Heart right ventricle (tissue), 16 donors: ENCODE measurements around the gene HYLS1. TPM values are rescaled to one million over a fixed set of nuclear protein-coding genes. Genes with fewer than 3 reads are reported as not detected.
A peak's percentile ranks its signal among the peaks of the same experiment; 100 is the strongest.

Source experiments
- ATAC-seq, 8 donors: fragments of 200-7000 bp; cut with Tn5 transposase; one replicate each; pipeline ENCODE4 v1.9.1; 2020; ENCODE audit warnings: mild to moderate bottlenecking in 8 of 8, moderate library complexity in 8 of 8, moderate number of reproducible peaks in 1 of 8
- DNase-seq, 2 donors: peaks; one replicate each; pipeline ENCODE4 v3.0.0-alpha.2; 2020
- H3K27ac ChIP-seq, 10 donors: fragments of 200-600 bp; sonication (generic) in 2 of 10; one replicate each; pipeline versions ENCODE4 v1.5.0 to v1.8.0; 2020 to 2022; ENCODE audit warnings: mild to moderate bottlenecking in 3 of 10
- H3K27me3 ChIP-seq, 7 donors: fragments of 200-600 bp; one replicate each; pipeline ENCODE4 v1.8.0; 2021 to 2022; ENCODE audit warnings: mild to moderate bottlenecking in 2 of 7
- H3K36me3 ChIP-seq, 9 donors: fragments of 200-600 bp; sonication (generic) in 1 of 9; one replicate each; pipeline versions ENCODE4 v1.5.0 to v1.8.0; 2020 to 2022; ENCODE audit warnings: mild to moderate bottlenecking in 2 of 9
- H3K4me1 ChIP-seq, 9 donors: fragments of 200-600 bp; sonication (generic) in 1 of 9; one replicate each; pipeline versions ENCODE4 v1.5.0 to v1.8.0; 2020 to 2022; ENCODE audit warnings: mild to moderate bottlenecking in 4 of 9
- H3K4me3 ChIP-seq, 10 donors: fragments of 200-600 bp; sonication (generic) in 2 of 10; one replicate each; pipeline versions ENCODE4 v1.5.0 to v1.8.0; 2020 to 2022; ENCODE audit warnings: mild to moderate bottlenecking in 7 of 10, moderate library complexity in 2 of 10
- H3K9me3 ChIP-seq, 11 donors: fragments of 200-600 bp in 10 of 11; sonication (generic) in 2 of 11; one replicate each; pipeline versions ENCODE4 v1.5.0 to v1.8.0; 2013 to 2022; ENCODE audit warnings: mild to moderate bottlenecking in 2 of 11, control low read depth in 1 of 11, moderate library complexity in 1 of 11
- WGBS, 2 donors: extraction: QIAGEN DNeasy Blood & Tissue Kit; methylation state at CpG; one replicate each; pipeline ENCODE4 v1.1.7; 2013; ENCODE audit warnings: inconsistent platforms in 1 of 2; 5-methylcytosine and 5-hydroxymethylcytosine counted together
- intact Hi-C, 10 donors: fragments of 100-400 bp; cut with DNase I; formaldehyde crosslinking; loops; one replicate each; pipeline versions ENCODE4 v1.11.1 to v1.14.2; 2022
- polyA plus RNA-seq, 2 donors: library from polyadenylated mRNA; stranded (reverse); fragments of 200-250 nt; gene quantifications; one replicate each; pipeline ENCODE4 v1.2.3, GENCODE V29; 2013
- total RNA-seq, 10 donors: library from RNA; stranded (reverse); fragmentation: NEBNext Ultra II Directional in 3 of 10; extraction: Animal tissue kit (Norgen Biotek cat#: 25700) in 3 of 10; gene quantifications; one replicate each; pipeline versions ENCODE4 v1.2.1 to v1.2.4, GENCODE V29; 2021 to 2023
- TF ChIP-seq, protein P1 (sequence below), 9 donors: fragments of 200-600 bp; sonication (generic) in 2 of 9; IDR thresholded peaks; one replicate each; pipeline versions ENCODE4 v1.5.0 to v1.8.0; 2021 to 2022; ENCODE audit warnings: antibody characterized with exemption in 9 of 9, mild to moderate bottlenecking in 5 of 9, moderate library complexity in 1 of 9
- donor health status: Arrhythmogenic right ventricular cardiomyopathy.
- donor health status: ischemic (EF 13 %, LVEDD 7.1; RV severe dilation, severe dysfunction).
- donor health status: healthy with polysubstance abuse.
- donor health status: DM: no; HTN: yes; CAD: no.
- donor health status: DM: no; HTN: no; CAD: no.
- donor health status: ischemic (EF 25% LVEDD 6.9; RV normal size, moderate dysfunction).
- donor health status: ischemic (EF 25% LVEDD 5.7; RV mildly dilated, moderate dysfunction).
- donor health status: healthy.
- donor health status: DM: yes; HTN: yes; CAD: no.
- donor health status: Ischemic cardiomyopathy.
- donor health status: ischemic (EF 35%, LVEDD 5.7; RV mildly dilated, moderate dysfunction).
- donor health status: nonischemic (EF 11% LVEDD 7.7; RV severe dilation, severe dysfunction).
- donor health status: DM: yes; HTN: yes; CAD: no.
- donor health status: PGD.
- donor health status: ischemic (EF 29% LVEDD 5.4; RV normal size, mild dysfunction).
- donor health status: nonischemic (EF 23%, LVEDD 6.1; RV moderate dilation, normal function).

The HYLS1 gene
- total and polyA plus RNA-seq, 12 donors: 2.0 to 6.4 (median 3.6) TPM

DNA sequence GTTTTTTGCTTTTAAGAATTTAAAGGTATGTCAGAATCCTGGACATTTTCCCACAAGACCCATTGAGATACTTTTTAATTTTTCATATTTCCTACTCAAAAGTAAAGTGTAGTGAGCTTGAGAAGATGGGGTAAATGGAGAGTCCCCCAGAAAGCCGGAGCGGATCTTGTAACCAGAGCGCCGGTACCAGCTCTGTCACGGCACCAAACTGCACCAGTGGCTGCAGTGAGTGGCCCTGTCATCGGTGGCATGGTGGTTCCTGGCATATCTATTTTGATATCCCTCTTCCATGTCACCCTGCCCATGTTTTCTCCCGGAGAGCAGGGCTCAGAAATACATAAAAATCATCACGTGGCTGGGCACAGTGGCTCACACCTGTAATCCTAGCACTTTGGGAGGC is 36.2 kb downstream of the HYLS1 start:
- intact Hi-C loops: loop anchor here in 8 of 10 donors (1.0 to 10.0 kb wide), 8 partner anchors 131 to 341 kb away; partner anchors contain the start of genes CDON (in 2 of the 8), FOXRED1 (in 2 of the 8) and SRPRA (in 2 of the 8)
- TF ChIP-seq, protein P1, sequence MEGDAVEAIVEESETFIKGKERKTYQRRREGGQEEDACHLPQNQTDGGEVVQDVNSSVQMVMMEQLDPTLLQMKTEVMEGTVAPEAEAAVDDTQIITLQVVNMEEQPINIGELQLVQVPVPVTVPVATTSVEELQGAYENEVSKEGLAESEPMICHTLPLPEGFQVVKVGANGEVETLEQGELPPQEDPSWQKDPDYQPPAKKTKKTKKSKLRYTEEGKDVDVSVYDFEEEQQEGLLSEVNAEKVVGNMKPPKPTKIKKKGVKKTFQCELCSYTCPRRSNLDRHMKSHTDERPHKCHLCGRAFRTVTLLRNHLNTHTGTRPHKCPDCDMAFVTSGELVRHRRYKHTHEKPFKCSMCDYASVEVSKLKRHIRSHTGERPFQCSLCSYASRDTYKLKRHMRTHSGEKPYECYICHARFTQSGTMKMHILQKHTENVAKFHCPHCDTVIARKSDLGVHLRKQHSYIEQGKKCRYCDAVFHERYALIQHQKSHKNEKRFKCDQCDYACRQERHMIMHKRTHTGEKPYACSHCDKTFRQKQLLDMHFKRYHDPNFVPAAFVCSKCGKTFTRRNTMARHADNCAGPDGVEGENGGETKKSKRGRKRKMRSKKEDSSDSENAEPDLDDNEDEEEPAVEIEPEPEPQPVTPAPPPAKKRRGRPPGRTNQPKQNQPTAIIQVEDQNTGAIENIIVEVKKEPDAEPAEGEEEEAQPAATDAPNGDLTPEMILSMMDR (IDR thresholded peaks at IDR 0.05): no peak

DNA sequence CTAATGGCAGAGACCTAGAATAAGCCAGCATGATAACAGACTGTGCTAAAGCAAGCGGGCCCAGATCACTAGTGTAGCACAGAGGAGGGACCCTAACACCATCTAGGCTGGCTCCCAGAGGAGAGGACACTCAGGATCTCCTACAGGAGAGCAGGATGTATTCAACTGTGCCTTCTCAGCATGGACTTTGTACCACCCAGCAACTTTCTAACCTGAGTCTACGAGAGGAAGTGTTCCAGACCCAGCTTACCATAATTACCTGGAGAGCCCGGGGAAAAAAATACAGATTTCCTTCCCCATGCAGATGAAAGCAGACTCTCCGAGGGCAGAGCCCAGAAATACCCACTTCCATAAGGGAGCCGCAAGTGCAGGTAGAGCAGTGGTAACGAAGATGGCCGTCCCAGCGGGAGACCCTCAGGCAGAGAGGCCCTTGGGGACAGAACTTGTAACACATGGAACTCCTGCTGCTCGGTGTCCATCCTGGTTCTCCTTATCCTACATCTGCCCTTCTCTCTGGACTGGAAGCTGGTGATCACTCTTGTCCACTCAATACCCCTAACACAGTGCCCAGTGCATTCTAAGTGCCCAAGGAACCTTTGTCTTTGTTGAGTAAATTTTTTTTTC is 37.0 kb downstream of the HYLS1 start:
- no peak overlapping the region for H3K4me3 ChIP-seq
- no peaks in the 10 kb centered on the region for H3K36me3 ChIP-seq
- TF ChIP-seq, protein P1 (IDR thresholded peaks at IDR 0.05): no peak
- intact Hi-C loops: loop anchor here in 6 of 10 donors (5.0 to 10.0 kb wide), 6 partner anchors 130 to 340 kb away; partner anchors contain the start of genes CDON (in 2 of the 6), FOXRED1 (in 2 of the 6) and SRPRA (in 2 of the 6)
- no peaks in the 10 kb centered on the region for H3K9me3 ChIP-seq
- H3K4me1 ChIP-seq: no peaks in the 10 kb centered on the region
- DNase-seq (no peak), ATAC-seq (no peak)
- 89 to 95% methylated on average over 9 of the region's 9 CpGs for WGBS, 2 donors
- peaks cover 0 to 14% (median 0%) of the 10 kb centered on the region in 7 donors for H3K27me3 ChIP-seq
- no peak overlapping the region for H3K27ac ChIP-seq

More for the DNA sequence above, 36.2 kb downstream of the HYLS1 start:
- Histone ChIP-seq H3K36me3 (no peaks in the 10 kb centered on the region), H3K27me3 (peaks cover 0 to 12% (median 0%) of the 10 kb centered on the region in 7 donors), H3K27ac (no peak overlapping the region), H3K4me1 (no peaks in the 10 kb centered on the region), H3K4me3 (no peak overlapping the region), H3K9me3 (no peaks in the 10 kb centered on the region)
- DNase-seq: no peak
- ATAC-seq: no peak
- WGBS, 2 donors: 93% methylated on average over 8 of the region's 8 CpGs

DNA sequence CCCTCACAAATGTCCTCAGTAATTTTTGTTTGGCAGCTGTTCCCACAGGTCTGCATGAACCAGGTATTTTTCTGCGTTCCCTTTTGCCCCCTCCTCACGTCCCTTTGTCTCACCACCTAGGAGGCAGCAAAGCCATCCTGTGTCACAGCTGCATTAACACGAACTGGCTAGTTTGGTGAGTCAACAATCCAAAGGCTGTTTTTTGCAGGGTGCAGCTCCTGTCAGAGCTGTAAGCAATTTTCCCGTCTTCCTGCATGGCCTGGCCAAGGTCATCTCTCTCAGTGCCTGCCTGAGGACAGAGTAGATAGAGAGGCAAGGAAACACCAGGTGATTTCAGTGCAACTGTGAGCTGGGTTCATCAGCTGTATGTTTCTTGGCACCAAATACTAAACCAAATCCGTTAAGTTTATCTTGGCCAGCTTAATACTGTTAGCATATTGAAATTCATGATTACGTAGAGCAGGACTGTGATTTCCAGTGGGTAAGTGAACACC is 37.8 kb downstream of the HYLS1 start:
- 58% methylated on average over 6 of the region's 6 CpGs for WGBS, 2 donors
- no peak overlapping the region for H3K27ac ChIP-seq
- intact Hi-C loops: loop anchor here in 6 of 10 donors (5.0 to 10.0 kb wide), 5 partner anchors 130 to 340 kb away; partner anchors contain the start of genes FOXRED1 (in 2 of the 6), SRPRA (in 2 of the 6) and CDON (in 1 of the 6)
- DNase-seq (no peak), ATAC-seq (peak in 1 of 8 donors; percentile 28)
- no peaks in the 10 kb centered on the region for H3K36me3 ChIP-seq
- TF ChIP-seq, protein P1 (IDR thresholded peaks at IDR 0.05): no peak
- H3K4me3 ChIP-seq: no peak overlapping the region
- H3K27me3 ChIP-seq: peaks cover 0 to 10% (median 0%) of the 10 kb centered on the region in 7 donors
- no peaks in the 10 kb centered on the region for H3K9me3 ChIP-seq
- no peaks in the 10 kb centered on the region for H3K4me1 ChIP-seq

DNA sequence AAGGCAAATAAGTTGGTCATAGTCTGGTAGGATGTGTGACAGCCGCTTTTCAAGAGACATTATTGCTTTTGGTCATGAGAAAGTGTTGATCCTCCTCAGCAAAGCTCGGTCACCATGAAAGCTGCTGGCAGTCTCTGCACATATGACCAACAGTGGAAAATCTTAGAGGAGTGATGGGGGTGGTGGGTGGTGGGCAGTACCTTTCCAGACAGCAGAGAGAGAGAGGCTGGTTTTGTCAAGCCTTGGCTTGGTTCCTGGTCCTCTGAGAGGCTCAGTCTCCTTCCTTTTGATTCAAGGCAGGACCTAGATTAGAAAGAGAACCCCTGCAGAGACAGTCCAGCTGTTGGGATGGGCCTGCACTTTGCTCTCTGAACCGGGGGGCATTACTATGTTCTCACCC is 38.3 kb downstream of the HYLS1 start:
- TF ChIP-seq, protein P1 (IDR thresholded peaks at IDR 0.05): no peak
- WGBS, 2 donors: 64 to 70% methylated on average over 3 of the region's 3 CpGs
- H3K9me3 ChIP-seq: no peaks in the 10 kb centered on the region

More for the DNA sequence above, 38.3 kb downstream of the HYLS1 start:
- intact Hi-C loops: loop anchor here in 6 of 10 donors (5.0 to 10.0 kb wide), 5 partner anchors 129 to 339 kb away; partner anchors contain the start of genes FOXRED1 (in 2 of the 6), SRPRA (in 2 of the 6) and CDON (in 1 of the 6)
- no peak overlapping the region for H3K27ac ChIP-seq
- no peaks in the 10 kb centered on the region for H3K36me3 ChIP-seq
- no peak for ATAC-seq
- no peaks in the 10 kb centered on the region for H3K4me1 ChIP-seq
- DNase-seq: no peak
- no peak overlapping the region for H3K4me3 ChIP-seq
- peaks cover 0 to 15% (median 0%) of the 10 kb centered on the region in 7 donors for H3K27me3 ChIP-seq
